HL-60 (cell line): ENCODE data around the gene ZFAND6.

ENCODE experiments used
- DNase-seq, 2 experiments: peaks; one replicate each; pipeline ENCODE4 v3.0.0-alpha.2; 2010 to 2020; ENCODE audit warnings: low read depth in 1 of 2, low spot score in 1 of 2
- H3K27ac ChIP-seq: fragments of 250-450 bp; sonication (Bioruptor Pico); replicated peaks from 2 replicates; pipeline ENCODE4 v1.5.1; 2020; ENCODE audit warnings: mild to moderate bottlenecking, moderate library complexity
- H3K27me3 ChIP-seq: fragments of 250-450 bp; sonication (Bioruptor Pico); 2 replicates; pipeline ENCODE4 v1.5.1; 2021; ENCODE audit warnings: mild to moderate bottlenecking, moderate library complexity; ENCODE audit not compliant: insufficient read depth, poor library complexity, severe bottlenecking
- H3K4me3 ChIP-seq: replicated peaks from 2 replicates; pipeline ENCODE4 v1.5.1; 2011; ENCODE audit warnings: mild to moderate bottlenecking, control low read depth, low read length; ENCODE audit not compliant: insufficient read depth
- GABPA ChIP-seq: IDR thresholded peaks from 2 replicates; pipeline ENCODE4 v1.6.1; 2012; ENCODE audit warnings: low read depth
- POLR2AphosphoS5 ChIP-seq: IDR thresholded peaks from 2 replicates; pipeline ENCODE4 v1.6.1; 2012; ENCODE audit warnings: low read depth
- SPI1 ChIP-seq: IDR thresholded peaks from 2 replicates; pipeline ENCODE4 v1.6.1; 2012; ENCODE audit warnings: low read depth, mild to moderate bottlenecking, borderline replicate concordance
- TF ChIP-seq, protein P1 (sequence below): IDR thresholded peaks from one replicate; pipeline ENCODE4 v1.5.1; 2011; ENCODE audit warnings: low read length, control low read depth, inconsistent platforms; ENCODE audit not compliant: insufficient read depth
- TF ChIP-seq, protein P2 (sequence below): IDR thresholded peaks from 2 replicates; pipeline ENCODE4 v1.6.1; 2012; ENCODE audit warnings: low read depth; ENCODE audit not compliant: insufficient replicate concordance

Gene ZFAND6

DNA sequence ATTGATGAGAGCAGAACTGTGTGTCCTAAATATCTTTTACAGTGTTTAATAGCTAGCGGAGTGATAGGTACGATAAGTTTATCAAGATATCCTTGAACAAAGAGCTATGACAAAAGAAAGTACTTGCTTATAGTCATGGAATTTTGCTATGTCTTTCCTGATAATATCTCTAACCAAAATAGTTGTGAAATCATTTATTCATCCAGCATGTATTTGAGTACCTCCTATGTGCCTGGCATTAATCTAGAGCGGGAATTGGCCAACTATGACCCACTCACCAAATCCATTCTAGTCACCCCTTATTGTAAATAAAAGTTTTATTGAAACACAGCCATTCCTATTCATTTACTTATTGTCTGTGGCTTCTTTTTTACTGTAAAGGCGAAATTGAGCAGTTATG is 46.6 kb downstream of the ZFAND6 start:
- TF ChIP-seq, protein P1, sequence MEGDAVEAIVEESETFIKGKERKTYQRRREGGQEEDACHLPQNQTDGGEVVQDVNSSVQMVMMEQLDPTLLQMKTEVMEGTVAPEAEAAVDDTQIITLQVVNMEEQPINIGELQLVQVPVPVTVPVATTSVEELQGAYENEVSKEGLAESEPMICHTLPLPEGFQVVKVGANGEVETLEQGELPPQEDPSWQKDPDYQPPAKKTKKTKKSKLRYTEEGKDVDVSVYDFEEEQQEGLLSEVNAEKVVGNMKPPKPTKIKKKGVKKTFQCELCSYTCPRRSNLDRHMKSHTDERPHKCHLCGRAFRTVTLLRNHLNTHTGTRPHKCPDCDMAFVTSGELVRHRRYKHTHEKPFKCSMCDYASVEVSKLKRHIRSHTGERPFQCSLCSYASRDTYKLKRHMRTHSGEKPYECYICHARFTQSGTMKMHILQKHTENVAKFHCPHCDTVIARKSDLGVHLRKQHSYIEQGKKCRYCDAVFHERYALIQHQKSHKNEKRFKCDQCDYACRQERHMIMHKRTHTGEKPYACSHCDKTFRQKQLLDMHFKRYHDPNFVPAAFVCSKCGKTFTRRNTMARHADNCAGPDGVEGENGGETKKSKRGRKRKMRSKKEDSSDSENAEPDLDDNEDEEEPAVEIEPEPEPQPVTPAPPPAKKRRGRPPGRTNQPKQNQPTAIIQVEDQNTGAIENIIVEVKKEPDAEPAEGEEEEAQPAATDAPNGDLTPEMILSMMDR, result no peak
- TF ChIP-seq GABPA (no peak), POLR2AphosphoS5 (no peak)
- TF ChIP-seq, protein P2, sequence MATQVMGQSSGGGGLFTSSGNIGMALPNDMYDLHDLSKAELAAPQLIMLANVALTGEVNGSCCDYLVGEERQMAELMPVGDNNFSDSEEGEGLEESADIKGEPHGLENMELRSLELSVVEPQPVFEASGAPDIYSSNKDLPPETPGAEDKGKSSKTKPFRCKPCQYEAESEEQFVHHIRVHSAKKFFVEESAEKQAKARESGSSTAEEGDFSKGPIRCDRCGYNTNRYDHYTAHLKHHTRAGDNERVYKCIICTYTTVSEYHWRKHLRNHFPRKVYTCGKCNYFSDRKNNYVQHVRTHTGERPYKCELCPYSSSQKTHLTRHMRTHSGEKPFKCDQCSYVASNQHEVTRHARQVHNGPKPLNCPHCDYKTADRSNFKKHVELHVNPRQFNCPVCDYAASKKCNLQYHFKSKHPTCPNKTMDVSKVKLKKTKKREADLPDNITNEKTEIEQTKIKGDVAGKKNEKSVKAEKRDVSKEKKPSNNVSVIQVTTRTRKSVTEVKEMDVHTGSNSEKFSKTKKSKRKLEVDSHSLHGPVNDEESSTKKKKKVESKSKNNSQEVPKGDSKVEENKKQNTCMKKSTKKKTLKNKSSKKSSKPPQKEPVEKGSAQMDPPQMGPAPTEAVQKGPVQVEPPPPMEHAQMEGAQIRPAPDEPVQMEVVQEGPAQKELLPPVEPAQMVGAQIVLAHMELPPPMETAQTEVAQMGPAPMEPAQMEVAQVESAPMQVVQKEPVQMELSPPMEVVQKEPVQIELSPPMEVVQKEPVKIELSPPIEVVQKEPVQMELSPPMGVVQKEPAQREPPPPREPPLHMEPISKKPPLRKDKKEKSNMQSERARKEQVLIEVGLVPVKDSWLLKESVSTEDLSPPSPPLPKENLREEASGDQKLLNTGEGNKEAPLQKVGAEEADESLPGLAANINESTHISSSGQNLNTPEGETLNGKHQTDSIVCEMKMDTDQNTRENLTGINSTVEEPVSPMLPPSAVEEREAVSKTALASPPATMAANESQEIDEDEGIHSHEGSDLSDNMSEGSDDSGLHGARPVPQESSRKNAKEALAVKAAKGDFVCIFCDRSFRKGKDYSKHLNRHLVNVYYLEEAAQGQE, result no peak
- no peak overlapping the region for H3K27ac ChIP-seq
- H3K27me3 ChIP-seq, result no peaks in the 10 kb centered on the region
- no peak overlapping the region for H3K4me3 ChIP-seq
- DNase-seq, result no peak

DNA sequence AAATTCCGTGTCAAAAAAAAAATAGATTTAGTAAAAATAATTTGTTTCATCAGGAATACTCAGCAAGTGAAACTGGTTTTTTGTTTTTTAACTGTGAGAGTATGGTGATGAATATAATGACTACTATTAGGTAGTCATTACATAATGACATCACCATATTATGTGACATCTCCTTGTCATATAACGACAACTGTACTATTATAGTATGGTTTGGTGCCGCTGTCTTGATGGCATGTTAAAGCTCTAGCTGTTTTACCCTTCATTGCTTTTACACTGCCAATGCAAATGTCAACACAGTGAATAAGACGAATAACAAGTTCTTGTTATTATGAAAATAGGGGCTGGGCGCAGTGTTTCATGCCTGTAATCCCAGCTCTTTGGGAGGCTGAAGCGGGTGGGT is 47.7 kb downstream of the ZFAND6 start:
- TF ChIP-seq, protein P1, result no peak
- TF ChIP-seq SPI1 (no peak), POLR2AphosphoS5 (no peak), GABPA (no peak)
- TF ChIP-seq, protein P2, result no peak
- no peaks in the 10 kb centered on the region for H3K27me3 ChIP-seq

DNA sequence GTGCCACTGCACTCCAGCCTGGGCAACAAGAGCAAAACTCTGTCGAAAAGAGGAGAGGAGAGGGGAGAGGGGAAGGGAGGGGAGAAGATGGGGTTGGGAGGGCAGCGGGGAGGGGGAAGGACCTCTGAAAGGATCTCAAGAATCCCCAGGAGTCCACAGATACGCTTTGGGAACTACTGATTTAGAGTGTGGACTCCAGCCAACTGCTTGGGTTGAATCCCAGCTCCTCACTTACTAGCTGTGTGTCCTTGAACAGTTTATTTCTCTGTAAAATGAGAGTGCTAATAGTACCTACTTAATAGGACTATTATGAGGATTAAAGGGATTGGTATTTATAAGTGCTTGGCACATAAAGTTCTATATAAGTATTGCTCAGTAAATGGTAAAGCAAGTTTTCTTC is 48.3 kb downstream of the ZFAND6 start:
- no peak for DNase-seq
- no peak overlapping the region for H3K27ac ChIP-seq

More for the DNA sequence above, 47.7 kb downstream of the ZFAND6 start:
- H3K27ac ChIP-seq, result no peak overlapping the region
- H3K4me3 ChIP-seq, result no peak overlapping the region
- DNase-seq, result no peak

More for the DNA sequence above, 48.3 kb downstream of the ZFAND6 start:
- no peak overlapping the region for H3K4me3 ChIP-seq
- no peaks in the 10 kb centered on the region for H3K27me3 ChIP-seq
- no peak for TF ChIP-seq POLR2AphosphoS5
- TF ChIP-seq SPI1, result no peak
- TF ChIP-seq, protein P2, result no peak
- no peak for TF ChIP-seq GABPA
- TF ChIP-seq, protein P1, result no peak
